ENCODE measurements around the gene ODF2. TPM values are rescaled to one million over a fixed set of nuclear protein-coding genes. Genes with fewer than 3 reads are reported as not detected.

The ODF2 gene
- total RNA-seq, 1 experiment from 2014 or later: 31.9 TPM

GRCh38 chr9:128429513-128430086 is 26.2 kb upstream of the ODF2 start:
- no peak for TF ChIP-seq OVOL2 (CRISPR knock-in tag; IDR thresholded peaks at IDR 0.05; ENCODE audit: borderline replicate concordance)
- TF ChIP-seq RORB (CRISPR knock-in tag; IDR thresholded peaks at IDR 0.05): no peak
- no peak for TF ChIP-seq PRDM15 (CRISPR knock-in tag; IDR thresholded peaks at IDR 0.05)
- no peak for TF ChIP-seq ZNF512 (CRISPR knock-in tag; IDR thresholded peaks at IDR 0.05; ENCODE audit: borderline replicate concordance)
- TF ChIP-seq KAT7 (CRISPR knock-in tag; IDR thresholded peaks at IDR 0.05; ENCODE audit: borderline replicate concordance): no peak
- TF ChIP-seq TP53 (CRISPR knock-in tag; IDR thresholded peaks at IDR 0.05): no peak
- TF ChIP-seq ZBTB21 (CRISPR knock-in tag; IDR thresholded peaks at IDR 0.05; ENCODE audit: borderline replicate concordance): no peak
- no peak for TF ChIP-seq ZNF317 (CRISPR knock-in tag; IDR thresholded peaks at IDR 0.05; ENCODE audit: borderline replicate concordance, low read depth)
- no peak for TF ChIP-seq ATF3 (CRISPR knock-in tag; conservative IDR thresholded peaks at IDR 0.05)
- TF ChIP-seq ETV6 (CRISPR knock-in tag; IDR thresholded peaks at IDR 0.05): no peak
- TF ChIP-seq, protein P1, sequence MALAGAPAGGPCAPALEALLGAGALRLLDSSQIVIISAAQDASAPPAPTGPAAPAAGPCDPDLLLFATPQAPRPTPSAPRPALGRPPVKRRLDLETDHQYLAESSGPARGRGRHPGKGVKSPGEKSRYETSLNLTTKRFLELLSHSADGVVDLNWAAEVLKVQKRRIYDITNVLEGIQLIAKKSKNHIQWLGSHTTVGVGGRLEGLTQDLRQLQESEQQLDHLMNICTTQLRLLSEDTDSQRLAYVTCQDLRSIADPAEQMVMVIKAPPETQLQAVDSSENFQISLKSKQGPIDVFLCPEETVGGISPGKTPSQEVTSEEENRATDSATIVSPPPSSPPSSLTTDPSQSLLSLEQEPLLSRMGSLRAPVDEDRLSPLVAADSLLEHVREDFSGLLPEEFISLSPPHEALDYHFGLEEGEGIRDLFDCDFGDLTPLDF (CRISPR knock-in tag; IDR thresholded peaks at IDR 0.05): no peak
- no peak for TF ChIP-seq SOX15 (CRISPR knock-in tag; IDR thresholded peaks at IDR 0.05)
- no peak for TF ChIP-seq CDX4 (CRISPR knock-in tag; IDR thresholded peaks at IDR 0.05; ENCODE audit: borderline replicate concordance)
- TF ChIP-seq ZNF396 (CRISPR knock-in tag; IDR thresholded peaks at IDR 0.05; ENCODE audit: borderline replicate concordance): no peak
- no peaks in the 10 kb centered on the region for H3K27me3 Mint-ChIP-seq (ENCODE audit: low read depth)
- ChIA-PET CTCF (interaction anchor here (0.5 to 5.6 kb wide), 11 partner anchors 9 to 207 kb away, joined by 3 to 44 read pairs (median 3); partner anchors contain the start of genes CERCAM and ODF2), POLR2A (interaction anchor here (0.7 kb wide), 1 partner anchor 154 kb away, joined by 3 read pairs; the partner anchor contains the start of genes GOLGA2 and SWI5)
- H3K36me3 Mint-ChIP-seq: no peaks in the 10 kb centered on the region
- DNase-seq (ENCODE audit: low spot score) (no peak), ATAC-seq (0 out of 2 replicates have a peak, but pooled peaks have one; percentile 28)
- H3K4me1 Mint-ChIP-seq: peaks cover 2% of the 10 kb centered on the region; the same call in 1 of the 2 replicates
- no peak overlapping the region for H3K4me3 Mint-ChIP-seq
- no peaks in the 10 kb centered on the region for H3K9me3 Mint-ChIP-seq
- H3K27ac Mint-ChIP-seq: no peak overlapping the region

GRCh38 chr9:128431207-128431606 is 24.6 kb upstream of the ODF2 start:
- peaks cover 2% of the 10 kb centered on the region; the same call in 1 of the 2 replicates for H3K4me1 Mint-ChIP-seq
- DNase-seq (ENCODE audit: low spot score) (no peak), ATAC-seq (no peak)
- no peak overlapping the region for H3K4me3 Mint-ChIP-seq
- ChIA-PET CTCF (no interaction called here), POLR2A (no interaction called here)
- TF ChIP-seq ZNF281 (CRISPR knock-in tag; IDR thresholded peaks at IDR 0.05) (no peak), NFATC4 (CRISPR knock-in tag; IDR thresholded peaks at IDR 0.05) (no peak), NR2C2 (CRISPR knock-in tag; IDR thresholded peaks at IDR 0.05) (no peak), NFE2L1 (CRISPR knock-in tag; IDR thresholded peaks at IDR 0.05) (no peak), TCF7 (CRISPR knock-in tag; IDR thresholded peaks at IDR 0.05; ENCODE audit: low read depth) (no peak), NR1H2 (CRISPR knock-in tag; IDR thresholded peaks at IDR 0.05) (no peak), AR (CRISPR knock-in tag; IDR thresholded peaks at IDR 0.05) (no peak)
- no peaks in the 10 kb centered on the region for H3K36me3 Mint-ChIP-seq
- no peak overlapping the region for H3K27ac Mint-ChIP-seq
- no peaks in the 10 kb centered on the region for H3K27me3 Mint-ChIP-seq (ENCODE audit: low read depth)
- no peaks in the 10 kb centered on the region for H3K9me3 Mint-ChIP-seq

Measured in WTC11 (cell line).